RWPE1 (cell line): Measurements from ENCODE around the gene NOX5.

Experiments
- CTCF ChIA-PET: fragments of 350-600 bp; sonication (Branson Sonifier 250); formaldehyde crosslinking; extraction: SDS; loops from one replicate; lab custom pipeline; 2021; lab: Yijun Ruan, JAX
- POLR2A ChIA-PET: fragments of 400-600 bp; formaldehyde crosslinking; extraction: SDS; loops from one replicate; lab custom pipeline; 2020; ENCODE audit warnings: antibody characterized with exemption; ENCODE audit not compliant: low non-redundant PET; lab: Yijun Ruan, JAX
- DNase-seq: peaks from one replicate; pipeline ENCODE4 v3.0.0; 2012; ENCODE audit warnings: low spot score
- H3K27ac ChIP-seq: fragments of 450-650 bp; 2 replicates; pipeline ENCODE4 v1.5.1; 2017
- CTCF ChIP-seq: fragments of 450-650 bp; conservative IDR thresholded peaks from 2 replicates; pipeline ENCODE4 v1.5.1; 2017; ENCODE audit warnings: low read depth, mild to moderate bottlenecking

NOX5 gene

GRCh38 chr15:69002783-69003182 is 11.7 kb upstream of the NOX5 start:
- DNase-seq, result no peak
- no peak for TF ChIP-seq CTCF
- ChIA-PET CTCF (interaction anchor here (0.8 kb wide), 1 partner anchor 21 kb away, joined by 5 read pairs; no protein-coding TSS in a partner anchor), POLR2A (no interaction called here)
- H3K27ac ChIP-seq, result no peak overlapping the region

- no peak for TF ChIP-seq CTCF
- POLR2A ChIA-PET, result no interaction called here
- DNase-seq, result no peak
- CTCF ChIA-PET, result no interaction called here
- no peak overlapping the region for H3K27ac ChIP-seq
Observed at GRCh38 chr15:69004011-69004410, 10.5 kb upstream of the NOX5 start.

DNA sequence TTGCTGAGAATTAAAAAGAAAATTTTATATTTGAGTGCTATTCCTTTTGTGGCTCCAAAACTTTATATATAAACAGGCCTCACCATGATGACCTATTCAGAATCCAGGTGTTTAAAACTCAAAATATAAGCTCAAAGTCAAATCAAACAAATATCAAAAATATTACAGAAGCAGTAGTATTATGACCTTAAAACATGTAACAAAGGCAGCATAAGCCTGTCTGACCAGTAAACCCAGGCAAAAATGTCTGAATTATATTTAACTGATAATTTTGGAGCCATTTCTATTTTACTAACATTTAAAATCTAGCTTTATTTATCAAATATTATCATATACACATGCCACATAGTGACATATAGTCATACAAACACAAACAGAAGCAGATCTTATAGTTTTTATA is 6.4 kb upstream of the NOX5 start:
- no peak for DNase-seq
- no peak for TF ChIP-seq CTCF
- CTCF ChIA-PET, result no interaction called here
- no peak overlapping the region for H3K27ac ChIP-seq
- POLR2A ChIA-PET, result interaction anchor here (0.6 kb wide), 1 partner anchor 266 kb away, joined by 4 read pairs; no protein-coding TSS in a partner anchor

- CTCF ChIA-PET, result no interaction called here
Observed at GRCh38 chr15:69009341-69009740, 5.2 kb upstream of the NOX5 start.

GRCh38 chr15:69011641-69012040 is 2.9 kb upstream of the NOX5 start:
- ChIA-PET CTCF (interaction anchor here (0.7 to 1.9 kb wide), 2 partner anchors 20 to 484 kb away, joined by 3 to 5 read pairs; no protein-coding TSS in a partner anchor), POLR2A (no interaction called here)
- TF ChIP-seq CTCF, result no peak
- no peak overlapping the region for H3K27ac ChIP-seq
- DNase-seq, result no peak

More at GRCh38 chr15:69009341-69009740, 5.2 kb upstream of the NOX5 start:
- no peak for TF ChIP-seq CTCF
- POLR2A ChIA-PET, result no interaction called here
- DNase-seq, result no peak
- H3K27ac ChIP-seq, result no peak overlapping the region

GRCh38 chr15:69012761-69013364 is 1.6 kb upstream of the NOX5 start:
- no peak for TF ChIP-seq CTCF
- POLR2A ChIA-PET, result no interaction called here
- CTCF ChIA-PET, result interaction anchor here (1.9 kb wide), 1 partner anchor 19 kb away, joined by 5 read pairs; no protein-coding TSS in a partner anchor
- H3K27ac ChIP-seq, result no peak overlapping the region
- no peak for DNase-seq
